Bronchial epithelial cell (primary cell): ENCODE results near the gene TMEM178B. TPM values are rescaled to one million over a fixed set of nuclear protein-coding genes. Genes with fewer than 3 reads are reported as not detected.

ENCODE experiments used
- DNase-seq: peaks from one replicate; pipeline ENCODE4 v3.0.0-alpha.2; 2010; ENCODE audit warnings: low read depth
- FAIRE-seq: peaks from 2 replicates; lab custom pipeline; 2011; peaks lifted over from hg19 to GRCh38; lab: Jason Lieb, UNC
- H3K27me3 ChIP-seq: 2 replicates; pipeline ENCODE4 v1.5.1; 2011; ENCODE audit warnings: low read length; ENCODE audit not compliant: control insufficient read depth, insufficient read depth
- H3K36me3 ChIP-seq: 2 replicates; pipeline ENCODE4 v1.5.1; 2011; ENCODE audit warnings: low read length; ENCODE audit not compliant: control insufficient read depth, insufficient read depth
- H3K4me3 ChIP-seq: 2 replicates; pipeline ENCODE4 v1.5.1; 2011; ENCODE audit warnings: mild to moderate bottlenecking, low read depth, low read length, control low read depth
- total RNA-seq: library from RNA; depleted of rRNA; stranded (reverse); fragments of >200 nt; gene quantifications from 2 replicates; pipeline ENCODE4 v1.2.1, GENCODE V29; 2014
- TF ChIP-seq, protein P1 (sequence below): IDR thresholded peaks from 2 replicates; pipeline ENCODE4 v1.5.1; 2011; ENCODE audit warnings: mild to moderate bottlenecking, moderate library complexity, low read length, control low read depth, inconsistent platforms; ENCODE audit not compliant: insufficient read depth, severe bottlenecking

The TMEM178B gene
- total RNA-seq, 1 donor from 2014 or later = under 0.01 TPM

DNA sequence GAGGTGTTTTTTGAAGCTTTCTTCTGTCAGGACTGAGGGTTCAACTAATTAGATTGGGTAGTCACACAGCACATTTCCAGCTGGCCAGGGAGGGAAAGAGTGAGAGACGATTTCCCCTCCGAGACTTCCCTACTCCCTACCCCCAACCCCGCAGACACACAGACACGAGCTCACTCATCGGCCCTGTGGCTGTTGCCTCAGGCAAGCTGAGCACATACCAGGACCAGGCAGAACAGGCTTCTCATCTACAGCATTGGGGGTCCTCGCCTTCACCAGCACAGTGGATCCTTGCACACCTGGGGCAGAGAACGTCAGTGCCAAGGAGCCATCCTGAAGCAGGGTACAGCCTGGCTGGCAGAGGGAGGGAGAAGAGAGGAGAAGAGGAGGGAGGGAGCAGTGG is 144.1 kb downstream of the TMEM178B start:
- TF ChIP-seq, protein P1, sequence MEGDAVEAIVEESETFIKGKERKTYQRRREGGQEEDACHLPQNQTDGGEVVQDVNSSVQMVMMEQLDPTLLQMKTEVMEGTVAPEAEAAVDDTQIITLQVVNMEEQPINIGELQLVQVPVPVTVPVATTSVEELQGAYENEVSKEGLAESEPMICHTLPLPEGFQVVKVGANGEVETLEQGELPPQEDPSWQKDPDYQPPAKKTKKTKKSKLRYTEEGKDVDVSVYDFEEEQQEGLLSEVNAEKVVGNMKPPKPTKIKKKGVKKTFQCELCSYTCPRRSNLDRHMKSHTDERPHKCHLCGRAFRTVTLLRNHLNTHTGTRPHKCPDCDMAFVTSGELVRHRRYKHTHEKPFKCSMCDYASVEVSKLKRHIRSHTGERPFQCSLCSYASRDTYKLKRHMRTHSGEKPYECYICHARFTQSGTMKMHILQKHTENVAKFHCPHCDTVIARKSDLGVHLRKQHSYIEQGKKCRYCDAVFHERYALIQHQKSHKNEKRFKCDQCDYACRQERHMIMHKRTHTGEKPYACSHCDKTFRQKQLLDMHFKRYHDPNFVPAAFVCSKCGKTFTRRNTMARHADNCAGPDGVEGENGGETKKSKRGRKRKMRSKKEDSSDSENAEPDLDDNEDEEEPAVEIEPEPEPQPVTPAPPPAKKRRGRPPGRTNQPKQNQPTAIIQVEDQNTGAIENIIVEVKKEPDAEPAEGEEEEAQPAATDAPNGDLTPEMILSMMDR = no peak
- Histone ChIP-seq H3K36me3 (no peaks in the 10 kb centered on the region), H3K4me3 (no peak overlapping the region), H3K27me3 (no peaks in the 10 kb centered on the region)
- FAIRE-seq = no peak
- DNase-seq = no peak

DNA sequence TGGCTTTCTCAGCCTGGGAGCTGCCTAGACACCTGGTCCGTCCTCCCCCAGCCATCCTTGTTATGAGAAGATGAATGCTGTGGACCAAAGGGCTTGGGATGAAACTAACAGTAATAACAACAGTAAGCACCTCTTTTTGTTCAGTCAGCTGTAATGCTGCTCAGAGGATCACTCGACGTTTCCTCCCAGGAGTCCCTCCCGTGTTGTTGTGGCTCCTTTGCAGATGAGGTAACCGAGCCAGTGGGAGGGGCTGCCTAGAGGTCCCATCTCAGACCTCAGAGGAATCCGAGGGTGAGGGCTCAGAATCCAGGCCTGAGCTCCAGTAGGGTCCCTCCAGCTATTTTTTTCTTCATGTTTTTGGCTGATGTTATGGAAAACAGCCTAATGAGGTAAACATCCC is 145.1 kb downstream of the TMEM178B start:
- H3K4me3 ChIP-seq = no peak overlapping the region
- TF ChIP-seq, protein P1 = no peak
- DNase-seq (no peak), FAIRE-seq (no peak)
- H3K36me3 ChIP-seq = no peaks in the 10 kb centered on the region
- H3K27me3 ChIP-seq = no peaks in the 10 kb centered on the region

DNA sequence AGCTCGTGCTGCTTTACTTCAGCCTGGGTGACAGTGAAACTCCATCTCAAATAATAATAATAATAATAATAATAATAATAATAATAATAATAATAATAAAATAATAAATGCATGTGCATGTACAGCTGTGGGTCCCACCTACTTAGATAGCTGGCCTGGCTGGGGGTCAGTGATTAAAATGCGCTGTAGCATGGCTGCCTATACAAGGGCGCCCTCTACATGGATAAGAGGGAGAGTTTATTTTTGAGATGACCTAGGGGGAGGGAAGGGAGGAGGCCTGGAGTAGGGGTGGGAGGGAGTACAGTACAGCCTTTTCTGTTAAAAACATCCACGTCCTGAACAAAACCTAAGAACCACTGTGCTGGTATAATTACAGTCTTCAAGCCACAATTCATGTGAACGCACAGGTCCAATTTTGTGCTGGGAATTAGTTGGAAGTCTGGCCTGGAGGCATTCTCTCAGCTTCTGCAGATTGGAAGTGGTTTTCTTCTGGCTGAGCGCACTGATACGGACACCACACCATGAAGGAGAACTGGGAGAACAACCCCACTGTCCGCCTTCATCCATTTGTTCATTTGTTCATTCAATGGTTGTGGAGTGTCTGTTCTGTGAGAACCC is 146.5 kb downstream of the TMEM178B start:
- DNase-seq = no peak
- H3K36me3 ChIP-seq = no peaks in the 10 kb centered on the region
- TF ChIP-seq, protein P1 = no peak
- H3K4me3 ChIP-seq = no peak overlapping the region
- H3K27me3 ChIP-seq = no peaks in the 10 kb centered on the region
- no peak for FAIRE-seq

DNA sequence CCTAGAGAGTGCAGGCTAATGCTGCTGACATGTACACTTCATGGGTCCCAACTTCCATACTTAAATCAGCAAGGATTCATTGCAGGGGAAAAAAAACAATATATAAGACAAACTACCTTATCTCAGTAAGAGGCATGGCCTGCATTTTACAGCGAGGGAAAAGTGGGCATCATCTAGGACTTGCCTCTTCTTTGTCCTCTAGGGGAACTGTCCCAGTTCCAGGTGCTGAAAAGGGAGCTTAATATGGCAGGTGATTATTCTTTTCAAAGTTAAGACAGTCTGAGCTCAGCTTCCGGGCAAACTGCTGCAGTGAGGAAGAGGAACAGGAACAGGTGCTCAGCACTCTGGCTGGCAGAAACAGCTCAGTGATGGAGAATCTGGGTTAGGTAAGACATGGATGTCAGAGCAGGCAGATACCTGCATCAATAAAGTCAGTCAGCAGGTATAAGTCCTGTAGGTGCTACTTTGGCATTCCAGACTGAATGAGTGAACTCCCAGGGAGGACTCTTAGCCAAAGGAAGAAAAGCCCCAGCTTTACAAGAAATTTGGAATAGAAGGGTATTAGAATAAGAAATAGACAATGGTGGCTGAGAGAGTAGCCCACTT is 147.2 kb downstream of the TMEM178B start:
- TF ChIP-seq, protein P1 = no peak
- no peaks in the 10 kb centered on the region for H3K27me3 ChIP-seq
- no peaks in the 10 kb centered on the region for H3K36me3 ChIP-seq
- FAIRE-seq (no peak), DNase-seq (no peak)
- no peak overlapping the region for H3K4me3 ChIP-seq

DNA sequence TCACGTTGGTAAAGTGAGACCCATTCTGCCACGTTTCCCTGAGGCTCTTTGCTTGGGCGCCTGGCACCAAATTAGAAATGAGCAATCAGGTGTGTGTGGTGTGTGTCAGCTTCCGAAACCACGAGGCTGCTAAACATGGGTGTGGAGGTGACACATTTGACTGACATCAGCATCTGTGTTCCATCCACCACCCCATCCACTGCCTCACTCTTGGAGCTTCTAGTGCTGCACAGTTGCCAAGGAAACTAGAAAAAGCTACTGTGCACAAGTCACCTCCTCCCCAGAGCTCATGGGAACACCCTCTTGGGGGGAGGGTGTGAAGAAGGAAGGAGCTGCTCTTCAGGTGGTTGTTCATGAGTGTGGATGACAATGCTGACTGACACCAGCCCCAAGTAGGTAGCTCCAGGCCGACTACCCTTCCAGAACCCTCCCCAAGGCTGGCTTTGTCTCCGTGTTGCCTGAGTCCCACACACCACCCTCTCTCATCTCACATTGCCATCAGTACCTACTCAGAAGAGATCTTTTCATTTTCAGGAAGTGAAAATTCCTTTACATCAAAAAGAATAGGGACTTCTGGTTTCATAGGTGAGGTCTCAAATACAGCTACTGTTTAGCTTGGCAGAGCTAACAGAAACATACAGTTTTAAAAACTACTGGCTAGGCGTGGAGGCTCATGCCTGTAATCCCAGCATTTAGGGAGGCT is 152.2 kb downstream of the TMEM178B start:
- Histone ChIP-seq H3K36me3 (no peaks in the 10 kb centered on the region), H3K27me3 (no peaks in the 10 kb centered on the region), H3K4me3 (no peak overlapping the region)
- TF ChIP-seq, protein P1 = no peak
- DNase-seq (no peak), FAIRE-seq (peak; percentile 93)
